Adrenal gland (tissue), 12 donors: ENCODE results near the gene TRMT2A. TPM values are rescaled to one million over a fixed set of nuclear protein-coding genes. Genes with fewer than 3 reads are reported as not detected.

ENCODE experiments used
- DNase-seq, 7 donors: peaks; one replicate each; pipeline ENCODE4 v3.0.0-alpha.2; 2019 to 2020
- H3K27ac ChIP-seq, 5 donors: fragments of 200-600 bp; sonication (generic) in 4 of 5; 1 replicate in 3 of 5; 2 replicates in 2 of 5; pipeline versions ENCODE4 v1.5.1 to v1.8.0; 2016 to 2020; ENCODE audit warnings: mild to moderate bottlenecking in 1 of 5
- H3K27me3 ChIP-seq: fragments of 200-600 bp; 2 replicates; pipeline ENCODE4 v1.8.0; 2021
- H3K36me3 ChIP-seq, 2 donors: fragments of 200-600 bp; replicated peaks in 1 of 2; 1 replicate in 1 of 2; 2 replicates in 1 of 2; pipeline versions ENCODE4 v1.5.1 to v1.8.0; 2018 to 2022
- H3K4me1 ChIP-seq, 2 donors: fragments of 200-600 bp; replicated peaks in 1 of 2; 1 replicate in 1 of 2; 2 replicates in 1 of 2; pipeline versions ENCODE4 v1.5.1 to v1.8.0; 2018 to 2021
- H3K4me3 ChIP-seq, 4 donors: fragments of 200-600 bp; sonication (generic) in 3 of 4; one replicate each; pipeline ENCODE4 v1.5.1; 2016 to 2018
- H3K9me3 ChIP-seq, 3 donors: fragments of 200-600 bp; sonication (generic) in 1 of 3; replicated peaks in 1 of 3; 1 replicate in 2 of 3; 2 replicates in 1 of 3; pipeline versions ENCODE4 v1.5.1 to v1.8.0; 2016 to 2021
- CTCF ChIP-seq, 6 experiments: fragments of 450-650 bp in 4 of 6; fragments of 200-600 bp in 2 of 6; sonication (generic) in 1 of 6; IDR thresholded peaks; 1 replicate in 5 of 6; 2 replicates in 1 of 6; pipeline versions ENCODE4 v1.5.1 to v1.8.0; 2016 to 2021; ENCODE audit warnings: antibody characterized with exemption in 6 of 6, mild to moderate bottlenecking in 2 of 6, moderate library complexity in 1 of 6
- POLR2A ChIP-seq, 2 donors: fragments of 450-650 bp; IDR thresholded peaks; one replicate each; pipeline ENCODE4 v1.6.1; 2017; ENCODE audit warnings: antibody characterized with exemption in 2 of 2, mild to moderate bottlenecking in 2 of 2, moderate library complexity in 1 of 2
- WGBS, 4 donors: extraction: QIAGEN DNeasy Blood & Tissue Kit in 2 of 4; methylation state at CpG; one replicate each; pipeline versions ENCODE4 v1.1.5 to v1.1.7; 2013 to 2017; 5-methylcytosine and 5-hydroxymethylcytosine counted together
- intact Hi-C, 2 donors: fragments of 100-400 bp; cut with DNase I; formaldehyde crosslinking; loops; one replicate each; pipeline versions ENCODE4 v1.14.1 to v1.15.0; 2022 to 2023
- polyA plus RNA-seq, 3 donors: library from polyadenylated mRNA; stranded (reverse); fragments of 200-250 nt in 2 of 3; fragments of 350-450 nt in 1 of 3; fragmentation: Illumina TruSeq in 1 of 3; extraction: RNeasy Lipid Tissue Mini Kit (QIAGEN cat#74804) in 1 of 3; gene quantifications; one replicate each; pipeline ENCODE4 v1.2.3, GENCODE V29; 2013 to 2014
- total RNA-seq, 9 donors: library from RNA; depleted of rRNA in 4 of 9; stranded (reverse); fragments of >200 nt in 4 of 9; fragments of 120-200 nt in 1 of 9; fragmentation: NEBNext Ultra II Directional in 1 of 9; extraction: Animal tissue kit (Norgen Biotek cat#: 25700) in 1 of 9; gene quantifications; one replicate each; pipeline versions ENCODE4 v1.1.0 to v1.2.4, GENCODE V29; 2013 to 2023
- donor health status: healthy with polysubstance abuse.
- donor health status: Bipolar disorder and iron deficiency.
- donor health status: DM: yes; HTN: yes; CAD: no.
- donor health status: DM: no; HTN: no; CAD: no.
- donor health status: DM: no; HTN: no; CAD: no.
- donor health status: DM: yes; HTN: yes; CAD: no.

Gene TRMT2A
- total and polyA plus RNA-seq, 12 donors, result 22.4 to 283 (median 66.8) TPM

DNA sequence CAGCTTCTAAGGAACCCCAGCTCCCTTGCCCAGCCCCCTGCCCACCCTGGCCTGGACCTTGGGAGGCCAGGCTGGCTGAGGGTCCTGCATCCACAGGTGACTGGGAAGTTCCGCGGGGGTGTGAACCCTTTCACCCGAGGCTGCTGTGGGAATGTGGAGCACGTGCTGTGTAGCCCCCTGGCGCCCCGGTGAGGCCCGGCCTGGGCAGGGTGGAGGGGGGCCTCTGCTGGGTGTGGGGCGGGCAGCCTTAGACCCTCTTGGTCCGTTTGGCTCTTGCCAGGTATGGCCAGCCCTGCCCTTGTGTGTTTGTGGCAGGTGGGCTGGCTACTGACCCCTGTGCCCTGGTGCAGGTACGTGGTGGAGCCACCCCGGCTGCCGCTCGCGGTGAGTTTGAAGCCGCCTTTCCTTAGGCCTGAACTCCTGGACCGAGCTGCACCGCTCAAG, 23.5 kb upstream of the TRMT2A start:
- WGBS, 4 donors, result 81 to 91% (median 86%) methylated on average over 6 to 17 of the region's 17 CpGs
- Histone ChIP-seq H3K36me3 (peaks cover 0 to 5% of the 10 kb centered on the region in 2 donors), H3K4me3 (no peak overlapping the region), H3K4me1 (peaks cover 8 to 29% of the 10 kb centered on the region in 2 donors), H3K9me3 (no peaks in the 10 kb centered on the region), H3K27ac (no peak overlapping the region), H3K27me3 (no peaks in the 10 kb centered on the region)
- intact Hi-C loops, result no loop called here
- no peak for DNase-seq
- TF ChIP-seq POLR2A (IDR thresholded peaks at IDR 0.05) (no peak), CTCF (IDR thresholded peaks at IDR 0.05) (no peak)

GRCh38 chr22:20140107-20140445, 23.1 kb upstream of the TRMT2A start:
- peaks cover 8 to 34% of the 10 kb centered on the region in 2 donors for H3K4me1 ChIP-seq
- no peak for DNase-seq
- TF ChIP-seq CTCF (IDR thresholded peaks at IDR 0.05), result no peak
- no peak for TF ChIP-seq POLR2A (IDR thresholded peaks at IDR 0.05)
- H3K9me3 ChIP-seq, result no peaks in the 10 kb centered on the region
- no peak overlapping the region for H3K27ac ChIP-seq
- H3K27me3 ChIP-seq, result no peaks in the 10 kb centered on the region
- H3K4me3 ChIP-seq, result no peak overlapping the region
- intact Hi-C loops, result no loop called here
- 81 to 96% (median 88%) methylated on average over 4 to 11 of the region's 11 CpGs for WGBS, 4 donors
- H3K36me3 ChIP-seq, result peaks cover 0 to 5% of the 10 kb centered on the region in 2 donors

GRCh38 chr22:20139391-20140106, 22.5 kb upstream of the TRMT2A start:
- DNase-seq, result no peak
- 90 to 95% (median 92%) methylated on average over 19 to 36 of the region's 36 CpGs for WGBS, 4 donors
- Histone ChIP-seq H3K36me3 (peaks cover 0 to 5% of the 10 kb centered on the region in 2 donors), H3K4me3 (no peak overlapping the region), H3K9me3 (no peaks in the 10 kb centered on the region), H3K4me1 (peaks cover 8 to 39% of the 10 kb centered on the region in 2 donors), H3K27me3 (no peaks in the 10 kb centered on the region), H3K27ac (no peak overlapping the region)
- intact Hi-C loops, result no loop called here
- no peak for TF ChIP-seq CTCF (IDR thresholded peaks at IDR 0.05)
- TF ChIP-seq POLR2A (IDR thresholded peaks at IDR 0.05), result no peak

GRCh38 chr22:20138868-20139267, 21.8 kb upstream of the TRMT2A start:
- Histone ChIP-seq H3K4me1 (peaks cover 8 to 40% of the 10 kb centered on the region in 2 donors), H3K27ac (no peak overlapping the region), H3K4me3 (no peak overlapping the region), H3K36me3 (peaks cover 0 to 5% of the 10 kb centered on the region in 2 donors), H3K27me3 (no peaks in the 10 kb centered on the region), H3K9me3 (no peaks in the 10 kb centered on the region)
- no peak for DNase-seq
- intact Hi-C loops, result no loop called here
- TF ChIP-seq CTCF (IDR thresholded peaks at IDR 0.05) (no peak), POLR2A (IDR thresholded peaks at IDR 0.05) (no peak)
- 68 to 88% (median 83%) methylated on average over 5 to 16 of the region's 16 CpGs for WGBS, 4 donors
